SK-N-MC (cell line): ENCODE measurements around the gene WDR48.

Source experiments
- EZH2 ChIP-seq: fragments of 200-600 bp; sonication (generic); IDR thresholded peaks from one replicate; pipeline ENCODE4 v1.6.1; 2017; ENCODE audit warnings: antibody characterized with exemption
- POLR2AphosphoS5 ChIP-seq: IDR thresholded peaks from 2 replicates; pipeline ENCODE4 v1.6.1; 2012; ENCODE audit warnings: mild to moderate bottlenecking, low read depth, low read length, borderline replicate concordance

GRCh38 chr3:39104961-39105686 lies 53.3 kb downstream of the WDR48 start:
- TF ChIP-seq POLR2AphosphoS5 = no peak
- TF ChIP-seq EZH2 = no peak
